ENCODE data around the gene RARB. TPM values are rescaled to one million over a fixed set of nuclear protein-coding genes. Genes with fewer than 3 reads are reported as not detected.

Gene RARB
- total and polyA plus RNA-seq, 2 donors (not counting 1 experiment from before 2014, with no cell fraction given): 9.4 to 13.3 TPM

DNA sequence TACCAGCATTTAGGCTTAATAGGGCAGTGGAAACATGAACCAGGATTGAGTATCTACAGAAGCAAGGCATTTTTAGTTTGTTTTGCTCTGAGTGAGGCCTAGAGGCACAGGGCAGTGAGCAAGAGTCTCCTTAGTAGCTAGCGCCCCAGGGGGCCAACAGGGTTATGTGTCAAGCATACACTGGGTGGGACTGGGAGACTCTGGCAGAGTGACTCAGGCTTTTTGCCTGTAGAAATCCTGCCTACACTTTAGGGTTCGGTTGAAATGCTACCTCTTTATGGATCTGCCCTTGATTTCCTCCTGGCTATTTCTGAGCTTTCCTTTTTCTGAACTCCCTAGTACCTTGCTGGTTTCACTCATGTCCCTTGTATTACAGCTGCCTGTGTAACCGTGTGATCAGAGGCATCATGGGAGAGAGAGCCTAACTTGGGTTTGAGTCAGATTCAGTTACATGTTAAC is 164.5 kb downstream of the RARB start:
- H2AFZ ChIP-seq (ENCODE audit: low read length): peak overlapping the region; percentile 10
- no peaks in the 10 kb centered on the region for H4K20me1 ChIP-seq (ENCODE audit: control insufficient read depth, extremely low read depth, insufficient read depth, low read length)
- H3K9ac ChIP-seq (ENCODE audit: insufficient read depth, low read length): no peak overlapping the region
- H3K4me1 ChIP-seq (ENCODE audit: control insufficient read depth, extremely low read depth, insufficient read depth, low read length): peaks cover 8% of the 10 kb centered on the region
- peak; percentile 82 for DNase-seq (ENCODE audit: low read depth in 2 of 2)
- no peaks in the 10 kb centered on the region for H3K27me3 ChIP-seq (ENCODE audit: control insufficient read depth, insufficient read depth, low read length)
- H3K27ac ChIP-seq (ENCODE audit: insufficient read depth, low read length): peak overlapping the region; percentile 36
- no peaks in the 10 kb centered on the region for H3K79me2 ChIP-seq (ENCODE audit: control insufficient read depth, insufficient read depth, low read length)
- no peak overlapping the region for H3K4me3 ChIP-seq (replicated peaks in 1 of 4; ENCODE audit: control extremely low read depth in 1 of 4, insufficient read depth in 1 of 4, low read depth in 3 of 4, low read length in 4 of 4)
- H3K4me2 ChIP-seq (ENCODE audit: extremely low read depth, insufficient read depth, low read length): no peak overlapping the region
- no peaks in the 10 kb centered on the region for H3K9me3 ChIP-seq (ENCODE audit: control insufficient read depth, insufficient read depth, low read depth, low read length)
- H3K36me3 ChIP-seq (ENCODE audit: control insufficient read depth, insufficient read depth, low read length): no peaks in the 10 kb centered on the region
- TF ChIP-seq CTCF (conservative IDR thresholded peaks at IDR 0.05 in 1 of 2, IDR thresholded peaks at IDR 0.05 in 1 of 2; ENCODE audit: low read depth in 1 of 2, low read length in 2 of 2): peak; percentile 20 to 52
- no peak for TF ChIP-seq EZH2 (IDR thresholded peaks at IDR 0.05; ENCODE audit: low read length, missing control alignments)

GRCh38 chr3:25593001-25593400 is 164.9 kb downstream of the RARB start:
- H3K9me3 ChIP-seq (ENCODE audit: control insufficient read depth, insufficient read depth, low read depth, low read length): no peaks in the 10 kb centered on the region
- no peaks in the 10 kb centered on the region for H3K27me3 ChIP-seq (ENCODE audit: control insufficient read depth, insufficient read depth, low read length)
- no peak overlapping the region for H3K4me3 ChIP-seq (replicated peaks in 1 of 4; ENCODE audit: control extremely low read depth in 1 of 4, insufficient read depth in 1 of 4, low read depth in 3 of 4, low read length in 4 of 4)
- no peak overlapping the region for H3K4me2 ChIP-seq (ENCODE audit: extremely low read depth, insufficient read depth, low read length)
- H3K9ac ChIP-seq (ENCODE audit: insufficient read depth, low read length): no peak overlapping the region
- TF ChIP-seq EZH2 (IDR thresholded peaks at IDR 0.05; ENCODE audit: low read length, missing control alignments) (no peak), CTCF (conservative IDR thresholded peaks at IDR 0.05 in 1 of 2, IDR thresholded peaks at IDR 0.05 in 1 of 2; ENCODE audit: low read depth in 1 of 2, low read length in 2 of 2) (no peak)
- no peaks in the 10 kb centered on the region for H3K36me3 ChIP-seq (ENCODE audit: control insufficient read depth, insufficient read depth, low read length)
- peak in 1 of 2 donors; percentile 27 for DNase-seq (ENCODE audit: low read depth in 2 of 2)
- H4K20me1 ChIP-seq (ENCODE audit: control insufficient read depth, extremely low read depth, insufficient read depth, low read length): no peaks in the 10 kb centered on the region
- peaks cover 8% of the 10 kb centered on the region for H3K4me1 ChIP-seq (ENCODE audit: control insufficient read depth, extremely low read depth, insufficient read depth, low read length)
- H3K79me2 ChIP-seq (ENCODE audit: control insufficient read depth, insufficient read depth, low read length): no peaks in the 10 kb centered on the region
- H2AFZ ChIP-seq (ENCODE audit: low read length): no peak overlapping the region
- H3K27ac ChIP-seq (ENCODE audit: insufficient read depth, low read length): peak overlapping the region; percentile 36

GRCh38 chr3:25594007-25594502 is 166.0 kb downstream of the RARB start:
- H3K4me2 ChIP-seq (ENCODE audit: extremely low read depth, insufficient read depth, low read length): no peak overlapping the region
- no peak overlapping the region for H3K27ac ChIP-seq (ENCODE audit: insufficient read depth, low read length)
- no peaks in the 10 kb centered on the region for H4K20me1 ChIP-seq (ENCODE audit: control insufficient read depth, extremely low read depth, insufficient read depth, low read length)
- H3K36me3 ChIP-seq (ENCODE audit: control insufficient read depth, insufficient read depth, low read length): no peaks in the 10 kb centered on the region
- no peaks in the 10 kb centered on the region for H3K9me3 ChIP-seq (ENCODE audit: control insufficient read depth, insufficient read depth, low read depth, low read length)
- peak; percentile 77 to 78 for TF ChIP-seq CTCF (conservative IDR thresholded peaks at IDR 0.05 in 1 of 2, IDR thresholded peaks at IDR 0.05 in 1 of 2; ENCODE audit: low read depth in 1 of 2, low read length in 2 of 2)
- TF ChIP-seq EZH2 (IDR thresholded peaks at IDR 0.05; ENCODE audit: low read length, missing control alignments): no peak
- no peak overlapping the region for H3K4me3 ChIP-seq (replicated peaks in 1 of 4; ENCODE audit: control extremely low read depth in 1 of 4, insufficient read depth in 1 of 4, low read depth in 3 of 4, low read length in 4 of 4)
- H3K4me1 ChIP-seq (ENCODE audit: control insufficient read depth, extremely low read depth, insufficient read depth, low read length): peaks cover 8% of the 10 kb centered on the region
- no peaks in the 10 kb centered on the region for H3K79me2 ChIP-seq (ENCODE audit: control insufficient read depth, insufficient read depth, low read length)
- DNase-seq (ENCODE audit: low read depth in 2 of 2): peak; percentile 78 to 92
- no peaks in the 10 kb centered on the region for H3K27me3 ChIP-seq (ENCODE audit: control insufficient read depth, insufficient read depth, low read length)
- no peak overlapping the region for H2AFZ ChIP-seq (ENCODE audit: low read length)
- no peak overlapping the region for H3K9ac ChIP-seq (ENCODE audit: insufficient read depth, low read length)

All from fibroblast of lung (primary cell).